Panc1 (cell line): ENCODE data around the gene RASGRP3. TPM values are rescaled to one million over a fixed set of nuclear protein-coding genes. Genes with fewer than 3 reads are reported as not detected.

ENCODE experiments used
- ATAC-seq: fragments of 200-7000 bp; cut with Tn5 transposase; 2 replicates; pipeline ENCODE4 v1.9.1; 2020; ENCODE audit warnings: mild to moderate bottlenecking, moderate library complexity
- BruUV-seq: library from RNA; stranded (reverse); fragments of 400-500 nt; replicated peaks from 2 replicates; lab custom pipeline; 2021; lab: Mats Ljungman, UMichigan
- CTCF ChIA-PET: fragments of 300-600 bp; sonication (Branson Sonifier 250); formaldehyde crosslinking; loops from one replicate; lab custom pipeline; 2022; ENCODE audit warnings: antibody characterized with exemption; lab: Charles Lee
- POLR2A ChIA-PET: fragments of 300-600 bp; sonication (Branson Sonifier 250); formaldehyde crosslinking; loops from one replicate; lab custom pipeline; 2022; ENCODE audit warnings: antibody characterized with exemption; lab: Charles Lee
- DNase-seq: peaks from one replicate; pipeline ENCODE4 v3.0.0-alpha.2; 2010; ENCODE audit warnings: low read depth, low spot score
- H3K27ac ChIP-seq: 2 replicates; pipeline ENCODE4 v1.5.1; 2011; ENCODE audit warnings: mild to moderate bottlenecking, low read length, inconsistent platforms
- H3K27me3 ChIP-seq: fragments of 200-500 bp; sonication (Bioruptor generic); 2 replicates; pipeline ENCODE4 v1.6.0; 2014; ENCODE audit warnings: low read length, inconsistent platforms; ENCODE audit not compliant: control insufficient read depth, insufficient read depth
- H3K36me3 ChIP-seq: fragments of 200-500 bp; sonication (Bioruptor generic); 2 replicates; pipeline ENCODE4 v1.5.1; 2014; ENCODE audit warnings: inconsistent platforms, mild to moderate bottlenecking, low read length, moderate library complexity; ENCODE audit not compliant: control insufficient read depth, insufficient read depth
- H3K4me1 ChIP-seq: 2 replicates; pipeline ENCODE4 v1.5.1; 2011; ENCODE audit warnings: inconsistent platforms, mild to moderate bottlenecking, low read length, moderate library complexity; ENCODE audit not compliant: control insufficient read depth, insufficient read depth
- H3K4me3 ChIP-seq, 2 experiments: 2 replicates each; pipeline ENCODE4 v1.5.1; 2011 to 2012; ENCODE audit warnings: low read depth in 2 of 2, low read length in 2 of 2, mild to moderate bottlenecking in 2 of 2, inconsistent platforms in 1 of 2, moderate library complexity in 1 of 2
- H3K9me3 ChIP-seq: fragments of 200-500 bp; sonication (Bioruptor generic); 2 replicates; pipeline ENCODE4 v1.5.1; 2014; ENCODE audit warnings: low read depth, mild to moderate bottlenecking, inconsistent platforms, low read length, moderate library complexity; ENCODE audit not compliant: control insufficient read depth, insufficient read depth
- POLR2AphosphoS5 ChIP-seq: IDR thresholded peaks from 2 replicates; pipeline ENCODE4 v1.6.1; 2012; ENCODE audit warnings: mild to moderate bottlenecking, low read depth, low read length, moderate library complexity
- REST ChIP-seq, 2 experiments: IDR thresholded peaks; 2 replicates each; pipeline ENCODE4 v1.6.1; 2011 to 2012; ENCODE audit warnings: low read depth in 2 of 2, control low read depth in 1 of 2, low read length in 1 of 2, mild to moderate bottlenecking in 1 of 2, moderate library complexity in 1 of 2; ENCODE audit not compliant: insufficient read depth in 1 of 2
- SIN3A ChIP-seq: IDR thresholded peaks from 2 replicates; pipeline ENCODE4 v1.6.1; 2012; ENCODE audit warnings: low read depth, mild to moderate bottlenecking, low read length, moderate library complexity, borderline replicate concordance; ENCODE audit not compliant: insufficient read depth
- TCF7L2 ChIP-seq: IDR thresholded peaks from 2 replicates; pipeline ENCODE4 v1.6.1; 2011; ENCODE audit warnings: mild to moderate bottlenecking, low read depth, low read length, inconsistent platforms
- in situ Hi-C: cut with HindIII; loops from 2 replicates; pipeline ENCODE4 v1.10.0; 2016; ENCODE audit warnings: low sequenced_read_pairs, low pct_unique_long_range_greater_than_20kb
- intact Hi-C: fragments of 100-400 bp; cut with micrococcal nuclease; formaldehyde crosslinking; loops from one replicate; pipeline ENCODE4 v1.10.0; 2022; ENCODE audit not compliant: unreplicated experiment
- total RNA-seq: library from RNA; stranded (reverse); gene quantifications from one replicate; pipeline ENCODE4 v1.2.1, GENCODE V29; 2021; ENCODE audit not compliant: unreplicated experiment
- TF ChIP-seq, protein P1 (sequence below): fragments of 450-650 bp; IDR thresholded peaks from 2 replicates; pipeline ENCODE4 v1.5.1; 2017; ENCODE audit warnings: mild to moderate bottlenecking

RASGRP3 gene
- total RNA-seq, 1 experiment from 2014 or later = 2.6 TPM

DNA sequence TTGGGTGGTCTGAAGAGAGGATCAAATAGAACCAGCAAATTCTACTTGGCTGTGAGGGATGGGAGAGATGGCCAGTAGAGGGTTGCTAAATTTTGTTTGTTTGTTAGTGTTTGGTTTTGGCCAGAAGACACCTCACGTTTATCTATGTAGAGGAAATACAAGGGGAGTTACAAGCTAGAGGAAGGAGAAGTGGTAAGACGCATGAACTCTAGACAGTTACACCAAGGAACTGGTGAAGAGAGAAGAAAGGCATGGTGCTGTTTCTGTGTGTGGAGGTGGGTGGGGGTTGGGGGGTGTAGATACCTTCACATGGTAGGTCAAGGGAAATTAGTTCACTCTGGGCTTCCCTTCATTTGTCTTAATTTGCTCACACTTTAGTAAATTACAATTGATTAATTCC lies 25.6 kb downstream of the RASGRP3 start:
- DNase-seq = no peak
- intact Hi-C loops (no loop called here), in situ Hi-C loops (no loop called here)
- ChIA-PET POLR2A (no interaction called here), CTCF (no interaction called here)
- H3K9me3 ChIP-seq = no peaks in the 10 kb centered on the region
- H3K27me3 ChIP-seq = 0 out of 2 replicates have a peak, but pooled peaks cover 3% of the 10 kb centered on the region
- TF ChIP-seq POLR2AphosphoS5 (no peak), REST (IDR thresholded peaks at IDR 0.05; ENCODE audit: insufficient read depth in 1 of 2, low read depth in 2 of 2, low read length in 1 of 2) (no peak), SIN3A (no peak), TCF7L2 (no peak)
- TF ChIP-seq, protein P1, sequence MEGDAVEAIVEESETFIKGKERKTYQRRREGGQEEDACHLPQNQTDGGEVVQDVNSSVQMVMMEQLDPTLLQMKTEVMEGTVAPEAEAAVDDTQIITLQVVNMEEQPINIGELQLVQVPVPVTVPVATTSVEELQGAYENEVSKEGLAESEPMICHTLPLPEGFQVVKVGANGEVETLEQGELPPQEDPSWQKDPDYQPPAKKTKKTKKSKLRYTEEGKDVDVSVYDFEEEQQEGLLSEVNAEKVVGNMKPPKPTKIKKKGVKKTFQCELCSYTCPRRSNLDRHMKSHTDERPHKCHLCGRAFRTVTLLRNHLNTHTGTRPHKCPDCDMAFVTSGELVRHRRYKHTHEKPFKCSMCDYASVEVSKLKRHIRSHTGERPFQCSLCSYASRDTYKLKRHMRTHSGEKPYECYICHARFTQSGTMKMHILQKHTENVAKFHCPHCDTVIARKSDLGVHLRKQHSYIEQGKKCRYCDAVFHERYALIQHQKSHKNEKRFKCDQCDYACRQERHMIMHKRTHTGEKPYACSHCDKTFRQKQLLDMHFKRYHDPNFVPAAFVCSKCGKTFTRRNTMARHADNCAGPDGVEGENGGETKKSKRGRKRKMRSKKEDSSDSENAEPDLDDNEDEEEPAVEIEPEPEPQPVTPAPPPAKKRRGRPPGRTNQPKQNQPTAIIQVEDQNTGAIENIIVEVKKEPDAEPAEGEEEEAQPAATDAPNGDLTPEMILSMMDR = no peak
- H3K4me3 ChIP-seq = no peak overlapping the region
- H3K27ac ChIP-seq = no peak overlapping the region
- no peaks in the 10 kb centered on the region for H3K4me1 ChIP-seq
- BruUV-seq = no TSS peak
- no peak for ATAC-seq
- no peaks in the 10 kb centered on the region for H3K36me3 ChIP-seq

DNA sequence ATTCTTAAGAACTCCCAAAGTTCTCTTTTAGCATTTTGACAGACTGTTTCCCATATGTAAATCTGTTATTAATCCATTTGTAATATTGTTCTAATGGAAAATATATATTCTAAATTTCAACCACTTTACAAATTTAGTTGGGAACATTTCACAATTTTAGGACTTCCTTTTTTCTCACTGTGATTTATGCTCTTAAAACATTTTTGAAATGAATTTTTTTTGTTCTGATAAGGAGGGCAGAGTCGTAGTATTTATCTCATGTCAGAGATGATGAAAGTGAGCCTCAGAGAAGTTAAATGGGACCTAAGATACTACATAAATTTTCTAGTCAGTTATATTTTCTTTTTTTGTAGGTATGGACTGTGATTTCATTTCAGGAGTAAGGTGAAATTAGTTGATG lies 26.6 kb downstream of the RASGRP3 start:
- Histone ChIP-seq H3K36me3 (no peaks in the 10 kb centered on the region), H3K27ac (no peak overlapping the region), H3K4me3 (no peak overlapping the region), H3K27me3 (0 out of 2 replicates have a peak, but pooled peaks cover 3% of the 10 kb centered on the region), H3K4me1 (no peaks in the 10 kb centered on the region), H3K9me3 (no peaks in the 10 kb centered on the region)
- ATAC-seq (no peak), DNase-seq (no peak)
- ChIA-PET POLR2A (interaction anchor here (0.6 kb wide), 1 partner anchor 456 kb away, joined by 3 read pairs; no protein-coding TSS in a partner anchor), CTCF (no interaction called here)
- in situ Hi-C loops (no loop called here), intact Hi-C loops (no loop called here)
- no TSS peak for BruUV-seq
- TF ChIP-seq, protein P1 = no peak
- TF ChIP-seq TCF7L2 (no peak), POLR2AphosphoS5 (no peak), REST (IDR thresholded peaks at IDR 0.05; ENCODE audit: insufficient read depth in 1 of 2, low read depth in 2 of 2, low read length in 1 of 2) (no peak), SIN3A (no peak)
